Epithelial cell of prostate (primary cell): ENCODE measurements around the gene NPAS2.
A peak's percentile ranks its signal among the peaks of the same experiment; 100 is the strongest.

Source experiments
- DNase-seq: peaks from one replicate; pipeline ENCODE4 v3.0.0-alpha.2; 2011; ENCODE audit warnings: low read depth, low spot score
- H3K27ac ChIP-seq: fragments of 450-650 bp; 2 replicates; pipeline ENCODE4 v1.5.1; 2017; ENCODE audit warnings: mild to moderate bottlenecking

Gene NPAS2

GRCh38 chr2:100954044-100954420, 134.1 kb downstream of the NPAS2 start:
- H3K27ac ChIP-seq: no peak overlapping the region

GRCh38 chr2:100955226-100955625, 135.3 kb downstream of the NPAS2 start:
- DNase-seq: no peak
- no peak overlapping the region for H3K27ac ChIP-seq

More at GRCh38 chr2:100954044-100954420, 134.1 kb downstream of the NPAS2 start:
- DNase-seq: no peak

- no peak overlapping the region for H3K27ac ChIP-seq
- no peak for DNase-seq
Measured at GRCh38 chr2:100956081-100956480, 136.1 kb downstream of the NPAS2 start.

- no peak overlapping the region for H3K27ac ChIP-seq
- peak; percentile 37 for DNase-seq
Measured at GRCh38 chr2:100957996-100958653, 138.2 kb downstream of the NPAS2 start.

GRCh38 chr2:100959225-100959880, 139.4 kb downstream of the NPAS2 start:
- DNase-seq: no peak
- peak overlapping the region; percentile 20 for H3K27ac ChIP-seq

- DNase-seq: no peak
- H3K27ac ChIP-seq: no peak overlapping the region
Measured at GRCh38 chr2:100960688-100961087, 140.7 kb downstream of the NPAS2 start.

GRCh38 chr2:100962366-100963025, 142.6 kb downstream of the NPAS2 start:
- no peak overlapping the region for H3K27ac ChIP-seq
- no peak for DNase-seq

GRCh38 chr2:100963026-100963375, 143.1 kb downstream of the NPAS2 start:
- H3K27ac ChIP-seq: no peak overlapping the region
- no peak for DNase-seq

GRCh38 chr2:100964222-100964621, 144.3 kb downstream of the NPAS2 start:
- no peak for DNase-seq
- no peak overlapping the region for H3K27ac ChIP-seq

GRCh38 chr2:100964681-100965169, 144.8 kb downstream of the NPAS2 start:
- no peak for DNase-seq

GRCh38 chr2:100965596-100965995, 145.7 kb downstream of the NPAS2 start:
- H3K27ac ChIP-seq: no peak overlapping the region
- DNase-seq: no peak

More at GRCh38 chr2:100964681-100965169, 144.8 kb downstream of the NPAS2 start:
- no peak overlapping the region for H3K27ac ChIP-seq

GRCh38 chr2:100967716-100968115, 147.8 kb downstream of the NPAS2 start:
- no peak overlapping the region for H3K27ac ChIP-seq
- no peak for DNase-seq

- no peak for DNase-seq
- H3K27ac ChIP-seq: no peak overlapping the region
Measured at GRCh38 chr2:100968146-100969145, 148.5 kb downstream of the NPAS2 start.

GRCh38 chr2:100969998-100970397, 150.1 kb downstream of the NPAS2 start:
- no peak overlapping the region for H3K27ac ChIP-seq
- DNase-seq: no peak

GRCh38 chr2:100971221-100971620, 151.3 kb downstream of the NPAS2 start:
- no peak for DNase-seq
- no peak overlapping the region for H3K27ac ChIP-seq

- DNase-seq: no peak
- H3K27ac ChIP-seq: no peak overlapping the region
Measured at GRCh38 chr2:100972452-100972851, 152.5 kb downstream of the NPAS2 start.

GRCh38 chr2:100974712-100975520, 155.0 kb downstream of the NPAS2 start:
- no peak overlapping the region for H3K27ac ChIP-seq
- DNase-seq: no peak

- no peak for DNase-seq
- H3K27ac ChIP-seq: no peak overlapping the region
Measured at GRCh38 chr2:100975521-100975785, 155.5 kb downstream of the NPAS2 start.

GRCh38 chr2:100976061-100976460, 156.1 kb downstream of the NPAS2 start:
- H3K27ac ChIP-seq: no peak overlapping the region
- DNase-seq: no peak
